HG02884 (cell line): ENCODE measurements around the gene FBP1.
"Not testable (repeated sequence)": the region's sequence is repeated elsewhere in the genome, so short reads cannot be mapped to it uniquely, and the experiment has no call there.

Source experiments
- ATAC-seq: cut with Tn5 transposase; IDR thresholded peaks from one replicate; pipeline ENCODE4 v1.9.1; 2021; ENCODE audit warnings: mild to moderate bottlenecking, moderate library complexity; ENCODE audit not compliant: unreplicated experiment

The FBP1 gene

GRCh38 chr9:94623253-94623652 is 16.1 kb downstream of the FBP1 start:
- ATAC-seq, result no peak

DNA sequence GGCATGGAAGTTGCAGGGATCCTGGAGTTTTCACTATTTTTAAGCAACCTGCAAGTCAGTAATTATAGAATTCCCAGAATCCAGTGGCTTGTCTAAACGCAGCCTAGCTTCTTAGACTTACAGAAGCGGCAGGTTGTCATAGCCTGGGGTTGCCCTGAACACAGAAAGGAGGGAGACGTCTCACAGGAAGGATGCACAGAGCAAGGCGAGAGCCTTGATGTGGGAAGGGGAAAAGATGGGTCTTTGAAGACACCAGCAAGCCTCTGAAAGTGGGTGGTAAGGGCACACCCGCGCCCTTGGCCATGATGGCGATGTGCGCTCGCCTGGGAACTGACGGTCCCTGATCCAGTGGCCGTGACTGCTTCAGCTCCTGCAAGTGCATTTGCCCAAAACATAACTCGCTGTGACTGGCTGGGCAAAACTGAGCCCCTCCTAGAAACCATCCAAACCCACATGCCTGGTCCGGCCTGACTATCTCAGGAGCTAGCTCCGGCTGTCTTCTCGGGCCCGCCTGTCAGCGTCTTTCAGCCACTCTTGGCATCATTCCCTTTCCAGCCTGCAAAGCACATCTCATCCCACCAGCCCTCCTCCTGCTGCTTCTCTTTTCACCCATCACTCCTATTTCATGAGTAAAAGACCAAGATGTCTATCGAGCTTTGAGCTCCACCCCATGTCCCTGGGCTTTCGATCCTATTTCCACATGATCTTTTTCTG is 17.1 kb downstream of the FBP1 start:
- no peak for ATAC-seq

DNA sequence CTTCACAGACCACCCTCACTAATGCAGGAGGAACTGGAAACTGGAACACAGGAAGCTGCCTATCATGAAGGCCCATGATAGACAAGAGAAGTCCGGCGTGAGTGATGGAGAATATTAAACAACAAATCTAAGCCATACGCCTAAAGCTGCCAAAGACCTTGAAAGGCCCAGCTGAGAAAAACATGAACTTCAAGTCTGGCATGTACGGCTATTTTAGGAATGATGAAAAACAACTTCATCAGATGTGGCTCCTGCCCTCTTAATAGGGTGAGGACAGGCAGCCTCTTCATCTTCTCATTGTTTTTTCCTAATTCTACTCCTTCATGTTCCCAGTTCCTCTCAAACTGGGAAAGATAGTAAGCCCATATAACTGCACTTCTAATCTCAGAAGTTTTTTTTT is 20.3 kb downstream of the FBP1 start:
- no peak for ATAC-seq

DNA sequence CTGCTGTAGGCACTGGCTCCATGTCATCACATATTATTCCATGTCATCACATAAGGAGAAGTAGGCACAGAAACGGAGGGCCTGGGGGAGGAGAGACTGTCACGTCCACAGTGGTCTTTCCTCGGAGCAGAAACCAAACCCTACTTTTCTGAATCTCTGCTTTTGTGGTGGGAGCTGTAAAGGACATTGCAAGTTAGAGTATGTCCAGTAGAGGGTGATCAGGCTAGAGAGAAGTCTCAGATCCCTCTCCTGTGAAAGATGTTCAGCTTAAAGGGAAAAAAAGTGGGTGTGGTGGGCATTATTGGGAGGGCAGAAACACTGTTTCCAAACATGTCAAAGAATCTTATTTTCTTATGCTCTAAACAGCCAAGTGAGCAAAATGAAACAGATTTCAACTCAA is 26.3 kb downstream of the FBP1 start:
- no peak for ATAC-seq

DNA sequence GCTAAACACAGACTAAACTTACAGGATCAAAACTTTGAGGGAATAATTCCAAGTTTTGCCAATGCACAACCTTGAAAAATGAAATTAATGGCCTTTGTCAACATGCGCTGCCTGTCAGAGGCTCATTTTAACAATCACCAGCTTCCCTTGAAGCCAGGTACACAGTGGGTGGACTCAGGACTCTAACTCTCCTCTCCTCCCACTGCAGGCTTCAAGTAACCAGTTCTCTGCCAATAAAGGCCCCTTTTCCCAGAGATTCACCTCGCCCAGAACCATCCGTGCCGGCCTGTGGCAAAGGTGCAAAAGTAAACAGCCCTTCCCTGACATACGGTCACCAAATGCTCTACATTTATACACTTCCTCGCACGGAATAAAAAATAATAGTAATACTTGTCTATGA is 27.2 kb downstream of the FBP1 start:
- no peak for ATAC-seq

DNA sequence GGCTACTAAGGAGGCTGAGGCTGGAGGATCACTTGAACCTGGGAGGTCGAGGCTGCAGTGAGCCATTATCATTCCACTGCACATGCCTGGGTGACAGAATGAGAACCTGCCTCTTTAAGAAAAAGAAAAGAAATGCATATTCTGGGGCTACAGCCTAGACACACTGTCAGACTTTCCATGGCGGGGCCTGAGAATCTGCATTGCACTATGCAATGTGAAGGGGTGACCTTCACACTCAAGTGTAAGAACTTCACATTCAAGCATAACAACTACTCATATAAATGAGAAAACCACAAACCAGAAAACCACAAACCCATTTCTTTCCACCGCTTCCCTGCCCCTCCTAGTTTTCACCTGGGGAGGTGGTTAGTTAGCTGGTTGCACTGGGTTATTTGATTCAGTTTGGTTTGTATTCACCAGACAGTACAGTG is 27.7 kb downstream of the FBP1 start:
- ATAC-seq, result no peak

DNA sequence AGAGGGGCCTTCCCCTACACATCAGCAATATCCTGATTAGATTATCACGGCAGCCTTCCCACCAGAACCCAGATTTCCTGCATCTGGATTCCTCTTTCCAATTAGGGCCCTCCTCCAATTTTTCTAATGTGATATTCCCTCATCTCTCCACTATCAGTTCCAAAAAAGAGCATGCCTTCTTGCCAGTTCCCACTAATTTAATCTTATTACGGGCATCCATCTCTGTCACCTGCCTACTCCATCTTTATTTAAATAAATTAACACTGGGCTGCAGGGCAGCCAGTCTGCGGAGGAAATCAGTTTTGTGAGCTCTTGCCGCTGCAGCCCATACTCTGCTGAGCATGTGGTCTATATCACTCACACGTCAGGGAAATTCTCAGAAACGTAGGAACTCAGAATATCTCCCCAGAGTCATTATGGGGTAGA is 29.1 kb downstream of the FBP1 start:
- ATAC-seq, result no peak

GRCh38 chr9:94607423-94607691 is 32.0 kb downstream of the FBP1 start:
- ATAC-seq, result no peak

DNA sequence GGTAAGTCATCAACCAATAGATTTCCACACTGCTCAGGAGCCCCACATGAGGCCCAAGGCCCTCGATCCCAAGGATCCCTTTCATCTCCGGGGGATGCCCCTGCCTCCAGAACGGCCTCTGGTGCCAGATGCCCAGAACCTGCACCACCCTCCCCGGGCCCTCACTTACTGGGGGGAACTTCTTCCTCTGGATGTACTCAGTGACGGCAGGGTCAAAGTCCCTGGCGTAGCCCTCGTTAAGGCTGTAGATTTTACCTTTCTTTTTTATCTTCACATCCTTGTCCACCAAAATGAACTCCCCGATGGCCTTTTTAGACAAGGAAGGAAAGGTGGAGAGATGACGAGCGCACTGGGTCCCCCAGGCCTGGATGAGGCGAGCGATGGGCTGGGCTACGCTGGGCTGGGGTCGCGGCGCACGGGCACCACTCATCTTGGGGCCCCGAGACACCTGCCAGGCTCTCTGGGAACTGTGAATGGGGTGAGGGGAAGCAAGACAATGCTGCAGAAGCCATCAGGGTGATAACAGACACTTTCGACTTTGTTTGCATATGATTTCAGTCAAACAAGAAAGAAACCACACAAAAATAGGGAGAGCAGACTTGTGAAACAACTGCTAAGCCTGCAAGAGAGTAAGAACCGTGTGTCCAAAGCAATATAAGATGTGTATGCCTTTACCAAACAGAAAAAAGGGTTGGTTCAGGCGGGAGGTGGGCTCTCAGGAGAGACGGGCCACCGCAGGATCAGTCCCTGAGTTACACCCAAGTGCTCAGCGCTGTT is 32.5 kb downstream of the FBP1 start:
- ATAC-seq, result no peak

DNA sequence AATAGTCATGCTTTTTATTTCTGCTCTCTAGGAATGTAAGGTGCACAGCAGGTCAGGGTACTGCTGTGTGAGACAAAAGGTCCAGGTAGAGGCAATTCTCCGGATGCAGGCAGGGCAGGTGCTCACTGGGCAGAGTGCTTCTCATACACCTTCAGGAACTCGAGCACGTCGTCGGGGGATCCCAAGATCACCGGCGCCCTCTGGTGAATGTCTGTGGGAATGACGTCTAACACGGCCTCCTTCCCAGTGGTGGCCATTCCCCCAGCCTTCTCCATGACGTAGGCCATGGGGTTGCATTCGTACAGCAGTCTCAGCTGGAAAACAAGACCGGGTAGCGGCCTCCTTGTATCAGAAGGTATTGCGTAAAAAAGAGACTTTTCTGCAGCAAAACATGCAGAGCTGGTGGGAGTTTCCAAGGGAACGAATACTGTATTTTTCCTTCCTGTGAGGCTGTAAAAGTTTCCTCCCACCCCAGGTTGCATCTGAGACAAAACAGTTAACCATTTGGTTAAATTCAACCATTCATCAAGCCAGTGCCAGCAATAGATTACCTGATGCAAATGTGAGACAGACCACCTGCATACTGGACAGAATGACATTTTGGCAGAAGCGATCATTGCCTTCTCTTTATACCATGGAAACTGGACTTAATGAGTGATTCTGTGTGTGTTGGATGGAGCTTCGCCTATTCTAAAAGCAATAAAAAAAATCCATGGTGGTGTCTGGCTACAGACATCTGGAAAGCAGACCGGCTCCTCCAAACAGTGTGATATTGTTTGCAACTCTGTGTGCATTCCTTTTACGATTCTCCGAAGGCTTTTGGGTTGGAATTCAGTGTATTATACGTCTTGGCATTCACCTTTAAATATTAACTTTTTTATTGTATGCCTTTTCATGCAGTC is 35.8 kb downstream of the FBP1 start:
- no peak for ATAC-seq

DNA sequence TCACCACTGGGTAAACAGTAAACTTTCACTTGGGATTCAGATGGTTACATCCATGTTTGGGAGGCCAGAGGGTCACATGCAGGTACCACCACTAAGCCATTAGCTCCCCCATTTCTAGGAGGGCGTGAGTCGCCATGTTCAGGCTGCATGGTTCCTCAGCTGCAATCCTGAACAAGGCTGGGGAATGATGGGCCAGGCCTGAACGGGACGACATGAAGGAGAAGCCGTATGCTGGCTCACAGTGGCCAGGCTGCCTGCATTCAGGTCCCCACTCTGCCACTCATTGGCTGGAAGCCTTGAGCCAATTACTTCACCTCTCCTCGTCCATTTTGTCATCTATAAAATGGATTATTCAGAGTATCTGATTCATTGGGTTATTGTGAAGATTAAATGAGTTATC is 36.7 kb downstream of the FBP1 start:
- no peak for ATAC-seq

DNA sequence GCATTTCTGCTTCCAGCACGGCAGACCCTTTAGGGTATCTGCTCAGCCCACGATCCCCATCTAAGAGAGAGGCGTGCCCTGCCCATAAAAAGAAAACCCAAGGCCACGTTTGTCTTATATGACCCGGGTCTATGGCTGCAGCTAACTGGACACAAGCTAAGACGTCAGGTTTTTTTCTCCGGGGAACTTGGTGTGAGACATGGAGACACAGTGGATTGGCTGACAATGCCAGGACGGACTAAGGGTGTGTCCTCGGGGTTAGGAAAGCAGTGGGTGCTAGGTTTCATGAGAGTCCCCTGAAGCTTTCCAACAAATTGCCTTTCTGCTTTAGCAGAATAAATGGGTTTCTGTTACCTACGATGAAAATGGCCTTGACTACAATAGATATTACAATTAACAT is 38.6 kb downstream of the FBP1 start:
- no peak for ATAC-seq

GRCh38 chr9:94600258-94600657 is 39.1 kb downstream of the FBP1 start:
- no peak for ATAC-seq

DNA sequence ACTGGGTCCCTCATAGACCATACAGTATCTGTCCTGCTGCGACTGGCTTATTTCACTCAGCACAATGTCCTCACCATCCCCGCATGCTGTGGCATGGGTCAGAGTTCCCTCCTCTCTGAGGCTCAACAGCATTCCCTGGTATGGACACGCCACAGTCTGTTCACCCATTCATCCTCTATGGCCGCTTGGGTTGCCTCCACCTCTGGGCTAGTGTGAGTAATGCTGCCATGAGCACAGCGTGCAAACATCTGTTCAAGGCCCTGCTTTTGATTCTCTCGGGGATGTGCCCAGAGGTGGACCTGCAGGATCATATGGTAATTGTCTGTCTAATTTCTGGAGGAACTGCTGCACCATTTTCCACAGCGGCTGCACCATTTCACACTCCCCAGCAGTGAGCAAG is 40.2 kb downstream of the FBP1 start:
- ATAC-seq, result no peak

- ATAC-seq, result no peak
Observed at GRCh38 chr9:94593459-94594345, 45.6 kb downstream of the FBP1 start, which contains the start of gene FBP2. TSS of gene FBP2 (minus strand) at chr9:94593824. CDS start at chr9:94593726, 98 bp downstream.

DNA sequence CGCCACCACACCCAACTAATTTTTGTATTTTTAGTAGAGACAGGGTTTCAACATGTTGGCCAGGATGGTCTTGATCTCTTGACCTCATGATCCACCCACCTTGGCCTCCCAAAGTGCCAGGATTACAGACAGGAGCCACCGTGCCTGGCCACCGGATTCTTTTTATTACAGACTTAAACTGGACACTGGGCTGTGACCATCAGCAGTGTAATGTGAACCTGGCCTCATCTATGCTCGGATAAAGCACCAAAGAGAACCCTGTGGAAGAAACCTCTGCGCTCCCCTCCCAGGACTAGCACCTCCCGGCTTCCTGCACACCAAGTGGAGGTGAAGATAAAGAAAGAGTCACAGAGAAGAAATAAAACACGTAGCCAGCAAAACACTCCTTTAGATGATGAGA is 46.6 kb downstream of the FBP1 start:
- ATAC-seq, result not testable (repeated sequence)

DNA sequence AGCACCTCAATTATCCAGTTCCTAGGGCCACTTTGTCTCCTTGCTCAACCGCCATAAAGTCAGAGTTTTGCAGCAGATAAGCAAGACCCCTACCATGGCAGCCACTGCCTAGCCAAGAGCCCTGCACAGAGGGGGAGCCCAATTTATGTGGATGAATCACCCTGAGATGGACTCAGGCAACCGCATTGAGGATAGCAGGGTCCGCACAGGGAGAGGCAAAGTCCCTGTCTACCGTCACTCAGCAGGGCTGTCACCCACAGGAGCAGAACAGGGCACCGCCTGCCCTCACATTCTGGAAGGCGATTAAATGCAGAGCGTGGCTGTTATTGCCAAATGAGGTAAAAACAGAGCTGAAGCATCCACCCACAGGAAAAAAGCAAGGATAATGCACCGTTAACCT is 47.4 kb downstream of the FBP1 start:
- no peak for ATAC-seq

DNA sequence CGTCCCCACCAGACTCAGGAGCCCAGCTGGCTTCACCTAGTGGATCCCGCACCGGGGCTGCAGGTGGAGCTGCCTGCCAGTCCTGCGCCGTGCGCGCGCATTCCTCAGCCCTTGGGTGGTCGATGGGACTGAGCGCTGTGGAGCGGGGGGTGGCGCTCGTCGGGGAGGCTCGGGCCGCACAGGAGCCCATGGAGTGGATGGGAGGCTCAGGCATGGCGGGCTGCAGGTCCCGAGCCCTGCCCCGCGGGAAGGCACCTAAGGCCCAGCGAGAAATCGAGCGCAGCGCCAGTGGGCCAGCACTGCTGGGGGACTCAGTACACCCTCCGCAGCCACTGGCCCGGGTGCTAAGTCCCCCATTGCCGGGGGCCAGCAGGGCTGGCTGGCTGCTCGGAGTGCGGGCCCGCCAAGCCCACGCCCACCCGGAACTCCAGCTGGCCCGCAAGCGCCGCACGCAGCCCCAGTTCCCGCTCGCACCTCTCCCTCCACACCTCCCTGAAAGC is 48.2 kb downstream of the FBP1 start:
- ATAC-seq, result not testable (repeated sequence)

GRCh38 chr9:94588681-94589080 is 50.6 kb downstream of the FBP1 start:
- ATAC-seq, result no peak

GRCh38 chr9:94586814-94587213 is 52.5 kb downstream of the FBP1 start:
- ATAC-seq, result no peak
